Mesendoderm (in vitro differentiated cells): ENCODE measurements around the gene INAVA.
"Not testable (repeated sequence)": the region's sequence is repeated elsewhere in the genome, so short reads cannot be mapped to it uniquely, and the experiment has no call there.

Experiments
- DNase-seq: peaks from one replicate; pipeline ENCODE4 v3.0.0; 2013
- H2AK5ac ChIP-seq: 2 replicates; pipeline ENCODE4 v1.6.1; 2013; ENCODE audit warnings: low read length, inconsistent platforms
- H2BK120ac ChIP-seq: 2 replicates; pipeline ENCODE4 v1.6.1; 2013; ENCODE audit warnings: low read depth, mild to moderate bottlenecking, low read length, moderate library complexity, mixed read lengths
- H2BK15ac ChIP-seq: replicated peaks from 2 replicates; pipeline ENCODE4 v1.6.1; 2013; ENCODE audit warnings: low read depth, mild to moderate bottlenecking, moderate library complexity
- H2BK5ac ChIP-seq: 2 replicates; pipeline ENCODE4 v1.6.1; 2013; ENCODE audit warnings: low read length, inconsistent platforms
- H3K18ac ChIP-seq: 2 replicates; pipeline ENCODE4 v1.6.1; 2013; ENCODE audit warnings: mild to moderate bottlenecking, low read length, mixed read lengths
- H3K23ac ChIP-seq: one replicate; pipeline ENCODE4 v1.6.1; 2013; ENCODE audit warnings: low read length
- H3K27ac ChIP-seq: 2 replicates; pipeline ENCODE4 v1.5.1; 2013; ENCODE audit warnings: low read depth, mild to moderate bottlenecking, inconsistent platforms, low read length, moderate library complexity
- H3K27me3 ChIP-seq: 2 replicates; pipeline ENCODE4 v1.6.1; 2013; ENCODE audit warnings: low read length, control low read depth, mild to moderate bottlenecking, inconsistent platforms; ENCODE audit not compliant: insufficient read depth, poor library complexity
- H3K36me3 ChIP-seq: 2 replicates; pipeline ENCODE4 v1.6.1; 2013; ENCODE audit warnings: low read length, inconsistent platforms; ENCODE audit not compliant: control insufficient read depth, insufficient read depth
- H3K4ac ChIP-seq: one replicate; pipeline ENCODE4 v1.6.1; 2013; ENCODE audit warnings: low read depth, mild to moderate bottlenecking, low read length, moderate library complexity
- H3K4me1 ChIP-seq: 2 replicates; pipeline ENCODE4 v1.6.1; 2013; ENCODE audit warnings: low read depth, low read length, inconsistent platforms; ENCODE audit not compliant: control insufficient read depth
- H3K4me2 ChIP-seq: 2 replicates; pipeline ENCODE4 v1.6.1; 2013; ENCODE audit warnings: low read length
- H3K4me3 ChIP-seq: 2 replicates; pipeline ENCODE4 v1.5.1; 2013; ENCODE audit warnings: mild to moderate bottlenecking, low read length
- H3K56ac ChIP-seq: one replicate; pipeline ENCODE4 v1.6.1; 2013; ENCODE audit warnings: low read length
- H3K79me1 ChIP-seq: 2 replicates; pipeline ENCODE4 v1.6.1; 2013; ENCODE audit warnings: low read length, inconsistent platforms
- H3K79me2 ChIP-seq: 2 replicates; pipeline ENCODE4 v1.6.1; 2013; ENCODE audit warnings: mild to moderate bottlenecking, low read length; ENCODE audit not compliant: control insufficient read depth, insufficient read depth
- H3K9ac ChIP-seq: 2 replicates; pipeline ENCODE4 v1.6.1; 2013; ENCODE audit warnings: low read length, inconsistent platforms
- H4K5ac ChIP-seq: one replicate; pipeline ENCODE4 v1.6.1; 2013; ENCODE audit warnings: low read length
- H4K8ac ChIP-seq: one replicate; pipeline ENCODE4 v1.6.1; 2013; ENCODE audit warnings: low read depth, mild to moderate bottlenecking, control low read depth, low read length, moderate library complexity
- WGBS: extraction: QIAGEN DNeasy Blood & Tissue Kit; methylation state at CpG from one replicate; pipeline ENCODE4 v1.1.7; 2013; ENCODE audit warnings: low lambda C conversion rate, missing lambda C conversion rate; ENCODE audit not compliant: insufficient coverage; ENCODE audit errors: extremely low coverage; 5-methylcytosine and 5-hydroxymethylcytosine counted together

INAVA gene

DNA sequence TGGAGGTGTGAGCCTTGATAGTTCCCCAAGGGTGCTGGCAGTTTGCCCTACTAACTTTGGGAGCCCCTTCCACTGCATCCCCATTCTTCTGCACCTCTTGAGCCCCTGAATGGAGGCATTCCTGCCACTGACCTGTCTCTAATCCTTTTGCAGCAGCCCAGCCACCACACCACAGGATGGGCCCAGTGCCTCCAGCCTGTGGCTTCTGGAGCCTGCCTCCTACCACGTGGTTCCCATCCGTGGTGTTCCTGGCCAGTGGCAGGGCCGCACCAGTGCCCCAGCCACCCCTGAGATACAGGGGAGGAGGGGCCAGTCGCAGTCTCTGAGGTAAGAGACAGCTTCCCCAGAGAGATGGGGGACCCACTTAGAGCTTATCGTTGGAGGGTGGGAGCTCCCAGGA lies 14.4 kb downstream of the INAVA start:
- Histone ChIP-seq H3K79me1 (no peaks in the 10 kb centered on the region), H3K27me3 (no peaks in the 10 kb centered on the region), H2AK5ac (no peak overlapping the region), H3K27ac (no peak overlapping the region), H3K4me3 (no peak overlapping the region), H3K4me1 (no peaks in the 10 kb centered on the region), H4K8ac (no peak overlapping the region), H3K36me3 (peaks cover 8% of the 10 kb centered on the region), H2BK5ac (no peak overlapping the region), H3K4ac (no peak overlapping the region), H3K56ac (no peak overlapping the region), H3K18ac (no peak overlapping the region), H2BK120ac (no peak overlapping the region), H3K4me2 (no peak overlapping the region), H2BK15ac (no peak overlapping the region), H3K79me2 (no peaks in the 10 kb centered on the region), H3K23ac (no peak overlapping the region), H4K5ac (no peak overlapping the region), H3K9ac (no peak overlapping the region)
- no CpG with 5 or more reads among the region's 5 CpGs for WGBS
- DNase-seq: no peak

DNA sequence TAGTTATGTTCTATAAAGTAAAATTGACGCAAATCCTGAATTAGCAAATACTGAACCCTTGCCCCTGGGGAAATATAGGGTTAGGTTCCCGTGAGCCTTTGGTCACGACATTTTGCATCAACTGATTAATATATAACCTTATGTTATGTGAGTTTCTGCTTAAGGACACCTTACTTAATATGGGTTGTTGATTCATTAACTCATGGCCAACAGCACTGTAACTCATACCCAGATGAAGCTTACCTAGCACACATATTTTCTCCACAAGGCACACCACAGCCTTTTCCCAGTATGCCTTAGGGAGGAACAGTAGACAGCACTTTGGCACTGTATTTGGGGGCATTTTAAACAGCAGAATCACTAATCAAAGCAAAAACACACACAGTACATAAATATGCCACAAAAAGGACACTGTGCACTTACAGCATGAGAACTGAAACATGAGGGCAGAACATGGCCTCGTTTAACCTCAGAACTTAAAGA lies 15.1 kb downstream of the INAVA start:
- Histone ChIP-seq H3K4me2 (no peak overlapping the region), H3K56ac (no peak overlapping the region), H3K79me2 (no peaks in the 10 kb centered on the region), H3K4me3 (no peak overlapping the region), H2BK5ac (no peak overlapping the region), H4K8ac (no peak overlapping the region), H3K9ac (no peak overlapping the region), H4K5ac (no peak overlapping the region), H2BK15ac (no peak overlapping the region), H3K27ac (no peak overlapping the region), H2BK120ac (no peak overlapping the region), H3K4ac (no peak overlapping the region), H3K4me1 (no peaks in the 10 kb centered on the region), H3K36me3 (peaks cover 8% of the 10 kb centered on the region), H2AK5ac (no peak overlapping the region), H3K23ac (no peak overlapping the region), H3K18ac (no peak overlapping the region), H3K27me3 (no peaks in the 10 kb centered on the region), H3K79me1 (no peaks in the 10 kb centered on the region)
- no peak for DNase-seq
- no CpG with 5 or more reads among the region's 4 CpGs for WGBS

DNA sequence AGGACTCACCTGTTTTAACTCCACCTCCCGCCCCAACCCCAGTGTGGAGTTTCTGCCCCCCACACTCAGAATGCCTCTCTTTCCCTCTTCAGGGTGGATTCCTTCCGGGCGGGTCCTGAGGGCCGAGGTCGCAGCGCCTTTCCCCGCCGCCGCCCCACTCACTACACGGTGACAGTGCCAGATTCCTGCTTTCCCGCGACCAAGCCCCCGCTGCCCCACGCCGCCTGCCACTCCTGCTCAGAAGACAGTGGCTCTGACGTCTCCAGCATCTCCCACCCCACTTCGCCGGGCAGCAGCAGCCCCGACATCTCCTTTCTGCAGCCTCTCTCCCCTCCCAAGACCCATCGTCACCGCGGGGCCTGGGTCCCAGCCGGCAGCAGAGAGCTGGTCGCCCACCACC lies 16.7 kb downstream of the INAVA start:
- H3K4ac ChIP-seq: no peak overlapping the region
- H3K18ac ChIP-seq: no peak overlapping the region
- H3K79me1 ChIP-seq: no peaks in the 10 kb centered on the region
- no peaks in the 10 kb centered on the region for H3K27me3 ChIP-seq
- H3K4me1 ChIP-seq: no peaks in the 10 kb centered on the region
- no peak overlapping the region for H3K27ac ChIP-seq
- H3K79me2 ChIP-seq: no peaks in the 10 kb centered on the region
- no peak overlapping the region for H4K5ac ChIP-seq
- DNase-seq: no peak
- H3K4me2 ChIP-seq: no peak overlapping the region
- H3K23ac ChIP-seq: no peak overlapping the region
- no peak overlapping the region for H2BK5ac ChIP-seq
- no peak overlapping the region for H2AK5ac ChIP-seq
- H2BK15ac ChIP-seq: no peak overlapping the region
- H2BK120ac ChIP-seq: no peak overlapping the region
- no peak overlapping the region for H3K4me3 ChIP-seq
- H3K56ac ChIP-seq: no peak overlapping the region
- peaks cover 8% of the 10 kb centered on the region for H3K36me3 ChIP-seq
- H4K8ac ChIP-seq: no peak overlapping the region
- no CpG with 5 or more reads among the region's 24 CpGs for WGBS
- no peak overlapping the region for H3K9ac ChIP-seq

DNA sequence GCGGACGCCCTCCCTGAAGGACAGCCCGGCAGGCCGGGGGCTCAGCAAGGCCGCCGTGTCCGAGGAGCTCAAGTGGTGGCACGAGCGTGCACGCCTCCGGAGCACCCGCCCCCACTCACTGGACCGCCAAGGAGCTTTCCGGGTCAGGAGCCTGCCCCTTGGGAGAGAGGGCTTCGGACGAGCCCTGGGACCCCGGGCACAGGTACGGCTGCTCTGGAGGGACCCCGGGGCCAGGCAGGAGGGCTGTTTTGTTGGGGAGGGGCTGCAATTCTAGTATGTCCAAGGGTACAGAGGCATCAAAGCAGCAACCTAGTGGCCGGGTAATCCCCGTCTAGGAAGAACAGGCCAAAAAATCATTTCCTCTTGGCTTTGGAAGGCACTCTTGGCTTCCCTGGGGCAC lies 17.2 kb downstream of the INAVA start:
- no CpG with 5 or more reads among the region's 21 CpGs for WGBS
- H3K23ac ChIP-seq, H3K9ac ChIP-seq, H3K18ac ChIP-seq, H3K56ac ChIP-seq, H3K79me2 ChIP-seq, H3K4me1 ChIP-seq, H2BK120ac ChIP-seq, H2BK5ac ChIP-seq, H3K4me3 ChIP-seq, H4K8ac ChIP-seq, H3K4me2 ChIP-seq, H2BK15ac ChIP-seq, H3K36me3 ChIP-seq, H3K4ac ChIP-seq, H3K79me1 ChIP-seq, DNase-seq, H2AK5ac ChIP-seq, H4K5ac ChIP-seq, H3K27me3 ChIP-seq, H3K27ac ChIP-seq: not testable (repeated sequence)

DNA sequence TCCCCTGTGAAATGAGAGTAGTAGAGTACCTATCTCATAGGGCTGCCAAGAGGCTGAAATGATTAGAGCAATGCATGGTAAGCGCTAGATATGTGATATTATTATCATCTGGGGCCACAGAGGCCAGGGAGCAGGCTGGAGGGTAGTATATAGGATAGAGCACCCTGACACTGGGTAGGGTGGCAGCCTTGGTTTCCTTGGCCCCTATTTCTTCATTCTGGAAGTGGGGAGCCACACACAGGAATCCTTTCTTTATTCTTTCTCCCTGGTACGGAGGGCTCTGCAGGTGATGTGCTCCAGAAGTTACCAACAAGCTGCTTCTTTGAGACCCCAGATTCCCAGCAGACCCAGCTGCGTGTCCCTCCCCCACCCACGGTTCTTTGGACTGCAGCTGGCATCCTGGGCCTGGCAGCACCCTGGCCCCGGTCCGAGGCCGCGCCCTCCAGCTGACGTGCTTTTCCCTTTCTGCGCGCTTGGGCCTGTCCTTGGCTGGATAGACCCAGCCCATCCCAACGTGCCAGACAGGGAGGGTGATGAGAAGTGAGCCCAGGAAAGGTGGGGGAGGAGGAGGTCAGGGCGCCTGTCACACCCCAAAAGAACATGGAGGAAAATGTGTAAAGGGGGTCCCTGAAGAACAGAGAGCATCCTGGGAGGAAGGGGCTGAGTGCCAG lies 18.2 kb downstream of the INAVA start:
- Histone ChIP-seq H2BK120ac (no peak overlapping the region), H3K27me3 (no peaks in the 10 kb centered on the region), H3K56ac (no peak overlapping the region), H3K36me3 (peaks cover 8% of the 10 kb centered on the region), H3K9ac (no peak overlapping the region), H3K4me1 (no peaks in the 10 kb centered on the region), H3K4ac (no peak overlapping the region), H3K18ac (no peak overlapping the region), H3K27ac (no peak overlapping the region), H3K79me1 (no peaks in the 10 kb centered on the region), H4K5ac (no peak overlapping the region), H3K4me3 (no peak overlapping the region), H3K23ac (no peak overlapping the region), H4K8ac (no peak overlapping the region), H3K79me2 (no peaks in the 10 kb centered on the region), H2BK15ac (no peak overlapping the region), H3K4me2 (no peak overlapping the region), H2AK5ac (no peak overlapping the region), H2BK5ac (no peak overlapping the region)
- no peak for DNase-seq
- WGBS: no CpG with 5 or more reads among the region's 13 CpGs

DNA sequence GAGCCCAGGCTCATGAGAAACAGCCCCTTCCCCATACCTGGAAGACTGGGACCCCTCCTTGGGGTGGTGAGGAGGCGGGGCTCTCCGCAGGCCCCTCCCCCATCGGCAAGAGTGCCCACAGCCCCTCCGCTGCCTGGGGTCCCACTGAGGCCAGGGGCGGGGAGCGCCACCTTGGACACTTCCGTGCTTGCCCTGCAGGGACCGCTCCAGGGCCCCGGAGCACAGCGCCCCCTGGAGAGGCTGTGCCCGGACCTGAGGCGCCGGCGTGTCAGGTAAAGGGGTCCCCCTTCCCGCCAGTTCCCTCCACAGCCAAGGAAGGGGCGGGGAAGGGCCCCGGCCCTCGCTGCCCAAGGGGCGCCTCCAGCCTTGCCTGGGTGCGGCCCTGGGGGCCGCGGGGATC lies 21.5 kb downstream of the INAVA start:
- Histone ChIP-seq H3K79me1 (no peaks in the 10 kb centered on the region), H2BK15ac (no peak overlapping the region), H2BK5ac (no peak overlapping the region), H4K8ac (peak overlapping the region; percentile 59), H3K9ac (peak overlapping the region; percentile 59), H3K36me3 (peaks cover 1% of the 10 kb centered on the region), H3K27ac (no peak overlapping the region), H3K27me3 (no peaks in the 10 kb centered on the region), H3K4me1 (no peaks in the 10 kb centered on the region), H3K18ac (peak overlapping the region; percentile 19), H3K4me2 (peak overlapping the region; percentile 47), H2BK120ac (no peak overlapping the region), H4K5ac (no peak overlapping the region), H2AK5ac (no peak overlapping the region), H3K23ac (peak overlapping the region; percentile 66), H3K4me3 (no peak overlapping the region), H3K56ac (peak overlapping the region; percentile 65), H3K79me2 (no peaks in the 10 kb centered on the region), H3K4ac (no peak overlapping the region)
- DNase-seq: peak; percentile 71
- no CpG with 5 or more reads among the region's 22 CpGs for WGBS
